HG02885 (cell line): ENCODE measurements around the gene NOS3.

Experiments used
- ATAC-seq: cut with Tn5 transposase; IDR thresholded peaks from one replicate; pipeline ENCODE4 v1.9.1; 2021; ENCODE audit warnings: mild to moderate bottlenecking; ENCODE audit not compliant: unreplicated experiment, poor library complexity

The NOS3 gene

DNA sequence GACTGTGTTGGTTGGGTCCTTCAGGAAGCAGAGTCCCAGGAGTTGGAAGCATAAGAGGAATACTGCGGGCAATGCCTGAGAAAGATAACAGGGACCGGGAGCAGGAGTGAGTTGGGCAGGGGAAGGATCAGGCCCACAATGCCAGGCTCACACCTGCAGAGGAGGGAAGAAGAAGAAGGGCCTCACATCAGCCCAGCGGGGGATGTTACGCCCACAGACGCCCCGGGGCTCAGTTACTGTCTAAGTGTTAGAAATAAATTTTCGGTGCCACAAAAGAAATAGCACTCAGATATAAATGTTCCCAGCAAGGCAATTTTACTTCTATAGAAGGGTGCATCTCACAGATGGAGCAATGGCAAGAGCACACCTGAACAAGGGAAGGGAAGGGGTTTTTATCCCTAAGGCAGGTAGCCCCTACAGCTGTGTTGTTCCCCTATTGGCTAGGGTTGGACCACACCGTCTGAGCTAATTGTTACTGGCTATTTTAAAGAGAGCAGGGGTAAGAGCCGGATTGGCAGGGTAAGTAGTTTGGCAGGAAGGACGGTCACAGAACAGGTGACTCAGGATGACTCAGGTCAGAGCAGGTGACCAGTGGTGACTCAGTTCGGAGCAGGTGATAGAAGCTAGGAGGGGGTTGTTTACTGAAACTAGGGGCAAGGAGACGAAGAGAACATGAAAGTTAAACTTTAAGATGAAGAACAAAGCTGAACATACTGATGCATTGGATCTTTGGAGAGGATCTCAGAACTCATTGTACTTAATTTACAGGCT lies at the start of gene NOS3:
NOS3 (plus strand) TSS at position 602 of the 771 bp plus-strand sequence. CDS start 2,787 bp downstream, outside the sequence.
- no peak for ATAC-seq

- ATAC-seq, result no peak
Observed at GRCh38 chr7:150941351-150942000, 49.3 kb upstream of the NOS3 start.

GRCh38 chr7:150942001-150942590 lies 48.7 kb upstream of the NOS3 start:
- no peak for ATAC-seq

DNA sequence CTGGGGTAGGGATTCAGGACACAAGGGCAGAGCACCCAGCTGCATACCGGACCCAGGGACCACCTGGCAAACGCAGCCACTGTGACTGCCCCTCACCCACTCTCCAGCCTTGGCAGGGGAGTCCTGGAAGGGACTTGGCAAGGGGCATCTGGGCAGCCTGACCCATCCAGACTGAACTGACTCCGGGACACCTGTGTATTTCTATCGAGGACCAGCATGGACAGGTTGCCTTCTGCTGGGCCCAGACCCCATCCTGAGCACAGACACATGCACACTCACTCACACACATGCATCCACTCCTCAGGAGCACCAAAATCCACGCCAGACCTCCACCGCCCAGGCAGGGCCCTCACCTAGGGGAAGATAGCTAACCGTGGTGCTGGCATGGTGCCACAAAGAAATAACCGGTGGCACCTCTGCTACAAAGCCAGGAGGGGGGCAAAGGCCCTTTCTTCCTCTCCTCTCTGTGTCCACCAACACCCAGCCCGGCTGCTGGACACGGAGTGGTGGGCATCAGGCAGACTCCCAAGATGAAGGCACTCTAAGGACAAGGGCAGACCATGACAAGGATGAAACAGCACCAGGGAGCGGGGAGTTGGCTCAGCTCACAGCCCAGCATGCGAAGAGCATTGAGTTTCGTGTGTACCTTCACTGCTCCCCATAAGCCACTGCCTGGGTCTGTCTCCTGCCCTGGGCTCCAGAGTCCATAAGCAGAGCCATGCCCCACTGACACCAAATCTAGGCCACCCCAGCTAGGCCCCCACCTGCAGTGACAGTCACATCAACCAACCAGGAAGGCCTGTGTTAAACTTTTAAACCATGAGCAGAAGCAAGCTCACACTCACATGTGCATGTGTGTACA lies 48.0 kb upstream of the NOS3 start:
- ATAC-seq, result no peak

DNA sequence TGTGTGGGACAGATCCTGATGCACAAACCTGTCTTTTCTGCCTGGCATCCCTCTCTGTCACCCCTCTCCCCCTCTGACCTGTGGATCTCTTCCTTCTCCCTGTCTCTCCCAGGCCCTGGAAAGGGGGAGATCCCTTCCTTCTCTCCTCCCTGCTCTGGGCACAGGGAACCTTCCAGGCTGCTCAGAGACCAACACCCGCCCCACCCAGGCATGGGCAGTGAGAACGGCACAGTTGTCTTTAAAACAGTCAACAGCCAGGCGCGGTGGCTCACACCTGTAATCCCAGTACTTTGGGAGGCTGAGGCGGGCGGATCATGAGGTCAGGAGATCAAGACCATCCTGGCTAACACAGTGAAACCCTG lies 47.4 kb upstream of the NOS3 start:
- ATAC-seq, result no peak

DNA sequence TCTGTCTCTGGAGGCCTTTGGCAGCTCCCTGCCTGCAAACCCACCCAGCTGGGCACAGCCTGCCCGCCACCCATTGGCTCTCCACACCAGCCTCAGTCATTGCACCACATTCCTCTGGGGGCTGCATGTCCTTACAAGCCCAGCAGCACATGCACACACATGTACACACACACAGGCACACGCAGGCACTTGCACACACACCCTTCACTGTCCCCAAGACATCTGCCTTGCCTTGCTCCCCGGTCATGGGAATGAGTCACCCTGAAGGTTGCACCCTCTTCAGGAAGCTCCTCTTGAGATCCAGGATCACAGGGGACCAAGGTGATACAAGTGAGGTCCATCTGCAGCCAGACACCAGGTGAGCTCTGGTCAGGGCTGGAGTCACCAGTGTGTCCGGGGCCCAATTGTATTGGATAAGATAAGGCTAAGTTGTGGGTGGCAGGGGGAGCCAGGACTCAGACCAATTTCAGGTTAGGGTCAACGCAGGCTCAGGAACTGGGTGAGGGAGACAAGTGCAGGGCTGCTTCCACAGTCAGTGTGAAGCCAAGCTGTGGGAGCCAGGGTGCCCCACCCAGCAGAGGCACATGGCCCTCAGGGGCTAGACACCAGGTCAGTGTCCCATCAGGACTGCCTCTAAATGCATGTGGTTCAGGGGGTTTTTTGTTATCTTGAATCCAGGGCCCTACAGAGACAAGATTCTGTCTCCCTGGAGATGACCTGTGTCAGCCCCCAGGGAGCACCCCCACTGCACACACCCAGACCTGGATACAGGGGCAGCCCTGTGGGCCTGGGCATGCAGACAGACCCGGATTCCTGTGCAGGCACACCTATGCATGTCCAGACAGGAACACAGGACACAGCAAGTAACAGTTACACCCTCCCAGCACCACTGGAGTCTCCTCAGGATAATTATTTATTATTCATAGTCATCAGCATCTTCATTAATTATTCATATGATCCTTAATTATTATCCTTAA lies 46.5 kb upstream of the NOS3 start:
- ATAC-seq, result no peak

DNA sequence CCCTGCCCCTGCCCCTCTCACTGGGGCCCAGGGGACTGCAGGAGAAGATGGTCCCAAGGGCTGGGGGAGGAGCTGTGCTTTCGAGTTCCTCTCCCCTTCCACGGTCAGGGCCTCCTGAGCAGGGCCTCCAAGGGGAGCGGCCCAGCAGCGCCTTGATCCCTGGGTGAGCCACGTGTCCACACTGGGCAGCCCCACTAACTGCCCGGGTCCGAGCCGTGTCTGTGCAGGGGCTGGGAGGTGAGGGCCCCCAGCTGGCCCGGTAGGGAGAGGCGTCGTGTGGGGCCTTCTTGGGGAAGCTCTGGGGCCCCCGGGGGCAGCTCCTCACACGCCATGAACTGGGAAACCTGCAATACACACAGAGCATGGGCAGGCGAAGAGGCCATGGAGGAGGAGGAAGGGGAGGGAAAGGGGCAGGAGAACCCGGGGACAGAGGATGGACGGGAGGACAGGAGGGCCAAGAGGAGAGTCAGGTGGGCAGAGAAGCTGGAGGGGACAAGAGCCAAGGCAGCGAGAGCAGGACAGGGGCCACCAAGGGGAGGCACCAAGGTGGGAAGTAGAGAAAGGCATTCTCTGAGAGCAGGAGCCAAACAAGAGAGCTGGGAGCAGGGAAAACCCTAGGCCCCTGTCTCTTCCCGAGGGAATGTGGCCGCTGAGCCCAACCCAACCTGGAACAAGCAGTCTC lies 45.5 kb upstream of the NOS3 start:
- ATAC-seq, result no peak

- ATAC-seq, result no peak
Observed at GRCh38 chr7:150945853-150946420, 44.9 kb upstream of the NOS3 start.

DNA sequence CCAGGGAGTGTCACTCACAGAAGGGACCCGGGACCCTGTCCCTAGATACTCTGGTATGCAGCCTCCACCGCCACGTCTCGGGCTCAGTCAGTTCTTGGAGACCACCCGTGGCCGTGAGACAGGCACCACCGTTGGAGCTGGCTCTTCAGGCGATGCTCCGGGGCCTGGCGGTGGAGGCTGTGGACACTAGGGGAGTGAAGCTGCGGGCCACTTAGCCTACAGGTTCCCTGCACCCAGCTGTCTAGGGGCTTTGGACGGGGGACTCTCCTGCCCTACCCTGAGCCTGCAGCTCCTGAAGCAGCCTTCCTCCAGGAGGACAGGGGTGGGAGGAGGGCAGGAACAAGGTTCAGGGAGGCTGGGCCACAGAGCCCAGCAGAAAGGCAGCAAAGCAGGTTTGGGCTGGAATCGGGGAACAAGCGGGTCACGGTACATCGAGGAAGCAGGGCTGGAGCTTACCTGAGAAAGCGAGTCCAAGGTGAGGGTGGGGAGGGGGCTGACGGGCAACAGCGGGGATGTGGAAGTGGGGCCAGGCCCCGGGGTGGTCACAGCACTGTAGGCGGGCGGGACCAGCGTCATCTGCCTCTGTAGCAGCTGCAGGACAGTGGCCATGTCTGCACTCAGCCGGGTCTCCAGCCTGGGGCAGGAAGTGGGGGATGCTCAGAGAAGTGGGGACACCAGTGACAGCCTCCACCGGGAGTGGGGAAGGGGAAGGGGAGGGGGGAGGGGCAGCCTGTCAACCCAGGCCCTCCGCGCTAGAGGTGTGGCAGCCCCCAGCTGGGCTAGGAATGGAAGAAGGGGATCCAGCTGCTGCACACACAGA lies 44.2 kb upstream of the NOS3 start:
- ATAC-seq, result no peak

- ATAC-seq, result no peak
Observed at GRCh38 chr7:150947241-150947745, 43.5 kb upstream of the NOS3 start.

GRCh38 chr7:150947761-150948651 lies 42.8 kb upstream of the NOS3 start:
- no peak for ATAC-seq

GRCh38 chr7:150948791-150949251 lies 42.0 kb upstream of the NOS3 start:
- no peak for ATAC-seq

GRCh38 chr7:150949564-150949963 lies 41.3 kb upstream of the NOS3 start:
- no peak for ATAC-seq

- ATAC-seq, result no peak
Observed at GRCh38 chr7:150949971-150950491, 40.8 kb upstream of the NOS3 start.

DNA sequence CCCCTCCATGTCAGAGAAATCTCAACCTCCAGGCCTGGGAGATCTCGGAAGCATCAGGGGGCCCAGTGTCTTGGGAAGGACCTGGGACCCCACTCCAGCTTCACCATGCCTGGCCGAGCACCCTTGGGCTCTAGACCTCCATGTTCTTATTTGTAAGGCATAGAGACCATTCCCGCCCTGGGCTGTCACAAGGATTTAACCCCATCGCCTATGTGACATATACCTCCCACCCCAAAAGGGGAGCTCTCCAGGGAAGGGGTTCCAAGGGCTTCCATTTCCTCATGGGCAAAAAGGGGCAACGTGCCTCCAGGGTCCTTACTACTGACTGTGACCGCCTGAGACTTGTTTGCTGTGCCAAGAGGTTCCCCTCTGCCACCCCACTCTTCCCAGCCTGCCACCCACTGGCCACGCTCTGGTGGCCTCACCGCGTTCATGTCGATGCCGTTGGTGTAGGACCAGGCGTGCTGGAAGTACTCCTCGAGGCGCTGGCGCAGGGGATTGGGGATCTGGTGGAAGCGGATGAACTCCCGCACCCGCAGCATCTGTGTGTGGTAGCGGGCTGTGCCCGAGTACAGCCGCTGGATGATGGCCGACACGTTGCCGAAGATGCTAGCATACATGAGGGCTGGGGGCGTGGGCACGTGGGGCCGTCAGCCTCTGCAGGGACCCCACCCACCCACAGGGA lies 40.2 kb upstream of the NOS3 start:
- no peak for ATAC-seq

- ATAC-seq, result no peak
Observed at GRCh38 chr7:150951181-150951520, 39.7 kb upstream of the NOS3 start.
